Activated CD4-positive, alpha-beta T cell treated with anti-CD3 and anti-CD28 coated beads, Interleukin-2, amount 50 U/mL, for 16 hours (primary cell): ENCODE results near the gene BORCS6.
A peak's percentile ranks its signal among the peaks of the same experiment; 100 is the strongest.
"Not testable (repeated sequence)": the region's sequence is repeated elsewhere in the genome, so short reads cannot be mapped to it uniquely, and the experiment has no call there.

Experiments
- DNase-seq: peaks from one replicate; pipeline ENCODE4 v3.0.0-alpha.2; 2020

The BORCS6 gene

DNA sequence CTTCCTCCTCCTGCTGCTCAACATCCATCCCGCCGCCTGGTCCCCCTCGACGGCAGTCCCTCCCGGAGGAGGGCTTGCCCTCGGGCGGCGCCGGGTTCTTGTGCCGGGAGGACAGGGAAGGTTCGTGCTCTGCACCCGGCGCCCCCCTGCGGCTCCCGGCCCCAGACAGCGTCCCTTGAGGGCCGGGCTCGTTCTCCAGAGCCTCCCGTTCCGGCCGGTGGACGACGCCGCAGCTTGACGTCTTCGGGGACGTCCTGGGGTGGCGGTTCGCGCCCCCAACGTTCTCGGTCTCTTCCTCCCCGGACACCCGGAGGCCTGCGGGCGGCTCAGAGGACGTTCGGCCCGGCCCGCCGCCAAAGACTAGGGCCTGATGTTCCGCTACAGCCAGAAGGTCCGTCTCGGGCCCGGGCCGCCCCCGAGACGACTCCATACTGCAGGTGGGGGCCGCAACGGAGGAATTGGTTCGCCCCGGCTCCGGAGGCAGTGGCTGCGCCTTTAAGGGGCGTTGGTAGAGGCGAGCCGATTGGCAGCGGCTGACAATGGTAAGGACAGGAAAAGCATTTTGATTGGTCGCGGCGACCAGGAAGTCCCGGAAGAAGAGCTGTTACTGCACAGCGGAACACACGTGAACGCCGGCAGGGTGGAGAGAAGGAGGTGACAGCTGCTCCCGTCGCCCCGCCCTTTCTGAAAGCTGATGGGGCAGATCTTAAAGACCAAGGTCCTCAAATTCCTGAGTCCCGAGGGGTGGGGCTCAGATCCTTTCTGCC is at the start of gene BORCS6:
Gene BORCS6 (minus strand): TSS at position 470 of the 767 bp plus-strand sequence. CDS start 40 bp downstream, at position 430.
- peak; percentile 99 for DNase-seq

DNA sequence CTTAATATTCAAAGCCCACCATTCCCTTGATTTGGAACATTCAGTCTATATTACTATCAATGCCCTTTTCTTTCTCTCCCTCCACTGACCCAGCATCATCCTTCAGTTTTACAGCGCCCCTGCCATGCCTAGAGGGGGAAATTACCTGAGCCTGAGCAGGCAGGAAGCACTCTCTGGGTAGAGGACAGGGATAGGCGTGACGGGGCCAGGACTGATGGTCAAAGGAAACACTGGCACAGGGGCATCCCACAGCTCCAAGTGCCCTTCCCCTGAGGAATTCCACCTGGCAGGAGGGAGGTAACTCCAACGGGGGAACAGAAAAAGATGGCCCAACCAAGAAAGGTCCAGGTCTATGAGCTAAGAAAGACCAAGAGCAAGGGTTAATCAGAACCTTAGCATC is 47.9 kb upstream of the BORCS6 start:
- DNase-seq = no peak

DNA sequence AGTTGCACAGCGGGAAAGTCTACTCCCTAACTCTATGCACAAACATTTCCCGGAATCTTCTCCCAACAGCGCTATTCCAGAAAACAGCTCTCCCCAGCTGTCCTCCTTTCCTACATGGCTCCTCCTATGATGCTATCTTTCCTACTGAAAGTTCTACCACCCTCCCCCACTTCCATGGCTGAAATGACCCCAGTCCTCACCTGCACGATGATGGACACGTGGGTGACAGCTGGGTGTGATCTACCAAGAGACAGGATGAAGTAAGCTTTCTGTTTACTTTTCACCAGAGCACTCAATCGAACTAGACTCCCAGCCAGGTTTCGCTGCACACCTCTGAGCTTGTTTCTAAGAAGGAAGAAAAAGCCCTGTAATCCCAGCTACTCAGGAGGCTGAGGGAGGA is 47.2 kb upstream of the BORCS6 start:
- DNase-seq = no peak

DNA sequence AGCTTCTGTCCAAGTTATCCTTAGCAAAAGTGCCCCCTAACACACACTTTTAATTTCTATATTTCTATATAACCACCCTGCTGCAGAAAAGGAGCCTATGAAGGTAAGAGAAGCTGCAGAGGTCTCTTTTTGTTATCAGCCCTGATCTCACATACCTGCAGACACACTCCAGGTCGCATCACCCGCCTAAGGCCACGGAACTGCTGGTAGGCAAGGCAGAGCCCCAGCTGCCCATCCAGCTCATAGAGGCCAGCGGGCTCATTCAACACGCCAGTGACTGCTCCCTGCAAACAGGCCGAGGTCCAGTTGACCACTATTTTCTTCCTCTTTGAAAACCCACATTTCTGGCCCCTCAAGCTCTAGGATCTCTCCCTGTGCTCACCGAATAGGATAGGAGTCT is 45.7 kb upstream of the BORCS6 start:
- DNase-seq = no peak

DNA sequence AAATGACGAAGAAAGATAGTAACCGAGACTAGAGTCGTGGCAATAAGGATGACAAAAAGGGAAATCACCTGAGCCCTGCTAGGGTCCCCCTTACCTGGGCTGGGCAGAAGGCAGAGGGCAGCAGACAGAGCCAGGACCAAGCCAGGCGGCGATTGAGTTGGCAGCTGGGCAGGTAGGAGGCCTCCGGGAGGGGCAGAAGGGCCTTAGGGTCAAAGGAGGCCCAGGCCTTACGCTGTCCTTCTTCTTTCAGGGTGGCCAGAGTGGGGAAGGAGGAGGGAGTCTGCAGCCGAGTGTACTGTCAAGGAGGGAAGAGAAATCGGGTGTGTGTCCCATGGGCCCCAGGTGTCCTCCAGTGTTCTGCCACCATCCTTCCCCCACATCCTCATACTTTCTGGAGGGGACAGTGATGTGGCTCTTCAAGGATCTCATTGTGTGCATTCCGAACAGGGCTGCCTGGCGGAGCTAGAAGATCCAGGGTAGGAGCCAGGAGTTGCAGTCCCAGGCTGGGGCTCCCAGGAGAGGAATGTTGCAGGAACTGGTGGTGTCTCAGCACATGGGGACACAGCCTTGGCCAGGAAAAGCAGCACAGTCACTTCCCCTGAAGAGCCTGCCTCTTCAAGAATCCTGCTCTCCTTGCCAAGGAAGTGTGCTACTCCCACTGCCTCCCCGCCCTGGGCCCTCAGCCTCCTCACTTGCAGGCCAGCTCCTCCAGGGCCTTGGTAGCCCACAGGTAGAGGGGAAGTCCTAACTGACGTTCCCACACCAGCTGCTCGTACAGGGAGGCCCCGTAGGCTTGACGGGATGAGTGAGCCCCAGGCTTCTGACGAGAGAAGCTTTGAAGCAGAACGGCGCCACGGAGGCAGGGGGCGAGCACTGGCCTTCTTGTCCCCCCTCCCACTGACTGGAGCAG is 44.6 kb upstream of the BORCS6 start:
- DNase-seq = no peak

DNA sequence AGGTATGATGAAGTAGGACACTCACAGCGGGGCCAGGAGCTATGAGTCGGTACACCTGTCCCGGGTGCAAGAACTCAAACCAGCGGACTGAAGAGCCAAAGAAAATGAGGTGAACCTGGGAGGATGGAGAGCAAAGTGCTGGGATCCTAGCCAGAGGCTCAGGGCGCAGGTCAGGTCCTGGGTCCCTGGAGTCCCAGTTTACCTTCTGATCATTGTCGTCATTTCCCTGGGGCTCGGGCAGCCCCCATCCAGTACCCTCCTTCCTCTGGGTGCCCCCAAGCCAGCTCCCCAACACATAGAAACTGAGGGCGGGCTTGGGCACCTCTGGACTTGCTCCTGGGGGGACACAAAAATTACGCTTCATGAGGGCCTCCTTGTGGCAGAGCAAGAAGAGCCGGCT is 41.7 kb upstream of the BORCS6 start:
- DNase-seq = no peak

DNA sequence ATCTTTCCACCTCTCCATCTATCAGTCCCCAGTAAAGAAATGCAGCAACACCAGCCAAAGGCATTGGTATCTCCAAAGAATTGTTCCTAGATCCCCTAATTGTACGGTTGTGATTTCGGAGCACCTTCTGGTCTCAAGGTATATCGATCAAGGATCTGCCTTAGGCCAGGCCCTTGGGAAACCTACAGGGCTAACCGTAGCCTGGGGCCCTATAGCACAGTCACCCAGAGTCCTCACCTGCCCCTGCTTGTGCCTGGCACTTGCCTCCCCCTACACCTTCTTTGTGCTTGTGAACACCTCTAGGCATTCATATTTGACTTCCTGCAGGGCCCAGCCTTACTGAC is 37.2 kb upstream of the BORCS6 start:
- no peak for DNase-seq

DNA sequence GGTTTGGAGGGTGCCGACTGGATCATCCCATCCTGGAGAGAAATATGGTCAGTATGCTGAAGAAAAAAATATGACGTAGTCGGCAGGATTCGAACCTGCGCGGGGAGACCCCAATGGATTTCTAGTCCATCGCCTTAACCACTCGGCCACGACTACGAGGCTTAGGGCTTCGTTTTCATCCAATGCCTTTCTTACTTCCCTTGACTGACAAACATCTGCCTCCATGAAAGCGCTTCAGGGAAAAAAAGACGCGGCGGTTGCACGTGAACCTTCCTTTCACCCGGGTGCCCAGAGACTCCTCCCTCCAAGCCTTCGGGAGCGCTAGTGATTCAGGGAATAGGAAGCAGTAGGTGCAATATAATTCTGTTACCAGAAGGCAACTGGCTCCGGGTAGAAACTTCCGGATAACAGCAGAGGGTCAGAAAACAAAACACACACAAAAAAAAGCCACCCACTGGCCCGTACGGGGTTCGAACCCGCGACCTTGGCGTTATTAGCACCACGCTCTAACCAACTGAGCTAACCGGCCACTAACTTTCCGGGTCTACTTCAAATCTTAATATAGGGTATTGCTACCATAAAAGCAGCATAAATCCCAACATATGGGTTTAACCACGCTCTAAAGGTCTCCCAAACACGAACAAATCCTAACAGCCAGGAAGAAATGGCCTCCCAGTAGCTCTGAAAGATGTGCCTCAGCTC is 36.7 kb upstream of the BORCS6 start:
- DNase-seq = peak; percentile 84

DNA sequence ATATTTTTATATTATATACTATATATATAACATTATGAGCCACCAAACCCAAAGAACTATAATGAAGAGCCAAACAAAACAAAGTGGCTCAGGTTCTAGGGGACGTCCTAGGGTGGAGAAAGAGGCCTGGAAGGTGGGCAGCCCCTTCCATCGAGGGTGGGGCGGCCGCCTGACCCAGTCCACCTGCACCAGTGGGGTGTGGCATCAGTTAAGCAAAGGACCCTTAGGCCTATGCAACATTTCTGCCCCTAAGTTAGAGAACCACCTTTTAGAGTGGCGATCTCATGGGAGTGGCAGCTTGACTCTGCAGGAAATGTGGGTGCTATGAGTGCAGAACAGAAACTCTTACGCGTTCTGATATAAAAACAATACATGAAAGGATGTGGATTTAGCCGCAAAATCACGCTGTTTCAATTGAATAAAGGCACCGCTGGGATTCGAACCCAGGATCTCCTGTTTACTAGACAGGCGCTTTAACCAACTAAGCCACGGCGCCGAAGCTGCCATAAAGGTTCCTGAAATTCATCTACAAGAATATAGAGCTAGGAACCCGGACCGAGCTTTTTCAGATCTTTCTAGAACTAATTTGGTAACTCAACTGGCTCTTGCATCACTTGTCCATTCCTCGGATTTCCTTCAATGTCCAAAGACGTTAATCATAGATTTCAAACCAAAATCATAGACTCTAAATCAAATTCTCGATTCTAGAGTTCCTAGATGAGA is 36.0 kb upstream of the BORCS6 start:
- peak; percentile 92 for DNase-seq

DNA sequence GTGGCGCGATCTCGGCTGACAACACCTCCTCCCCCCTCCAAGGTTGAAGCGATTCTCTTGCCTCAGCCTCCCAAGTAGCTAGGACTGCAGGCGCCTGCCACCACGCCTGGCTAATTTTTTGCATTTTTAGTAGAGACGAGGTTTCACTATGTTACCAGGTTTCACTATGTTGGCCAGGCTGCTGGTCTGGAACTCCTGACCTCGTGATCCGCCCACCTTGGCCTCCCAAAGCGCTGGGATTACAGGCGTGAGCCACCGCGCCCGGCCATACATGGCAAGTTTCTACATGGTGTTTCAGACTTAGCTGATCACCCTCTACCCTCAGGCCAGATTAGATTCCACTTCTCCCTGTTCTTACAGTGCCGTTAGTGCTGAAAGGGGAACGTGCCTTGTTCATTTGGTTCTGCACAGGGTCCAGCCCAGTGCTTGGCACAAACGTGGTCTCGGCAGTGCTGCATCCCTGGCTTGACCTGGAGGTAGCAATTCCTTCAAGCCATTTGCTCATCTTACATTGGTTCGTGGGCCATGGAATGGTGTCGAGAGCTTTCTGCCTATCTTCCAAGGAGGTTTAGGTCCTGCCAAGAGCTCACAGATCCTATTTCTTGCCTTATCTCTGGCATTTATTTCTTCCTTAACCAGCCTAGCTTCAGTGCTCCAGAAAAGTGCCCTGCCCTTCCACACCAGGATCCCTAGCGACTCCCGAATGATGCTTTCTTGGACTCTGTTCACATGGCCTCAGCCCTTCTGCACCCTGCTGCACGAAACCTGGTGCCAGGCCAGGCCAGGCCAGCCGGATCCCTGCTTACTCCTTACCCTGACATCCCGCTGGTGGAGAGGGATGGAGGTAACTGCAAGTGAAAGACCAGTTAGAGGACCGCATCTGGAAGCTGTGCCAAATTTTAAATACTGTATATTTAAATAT is 35.2 kb upstream of the BORCS6 start:
- DNase-seq = no peak

DNA sequence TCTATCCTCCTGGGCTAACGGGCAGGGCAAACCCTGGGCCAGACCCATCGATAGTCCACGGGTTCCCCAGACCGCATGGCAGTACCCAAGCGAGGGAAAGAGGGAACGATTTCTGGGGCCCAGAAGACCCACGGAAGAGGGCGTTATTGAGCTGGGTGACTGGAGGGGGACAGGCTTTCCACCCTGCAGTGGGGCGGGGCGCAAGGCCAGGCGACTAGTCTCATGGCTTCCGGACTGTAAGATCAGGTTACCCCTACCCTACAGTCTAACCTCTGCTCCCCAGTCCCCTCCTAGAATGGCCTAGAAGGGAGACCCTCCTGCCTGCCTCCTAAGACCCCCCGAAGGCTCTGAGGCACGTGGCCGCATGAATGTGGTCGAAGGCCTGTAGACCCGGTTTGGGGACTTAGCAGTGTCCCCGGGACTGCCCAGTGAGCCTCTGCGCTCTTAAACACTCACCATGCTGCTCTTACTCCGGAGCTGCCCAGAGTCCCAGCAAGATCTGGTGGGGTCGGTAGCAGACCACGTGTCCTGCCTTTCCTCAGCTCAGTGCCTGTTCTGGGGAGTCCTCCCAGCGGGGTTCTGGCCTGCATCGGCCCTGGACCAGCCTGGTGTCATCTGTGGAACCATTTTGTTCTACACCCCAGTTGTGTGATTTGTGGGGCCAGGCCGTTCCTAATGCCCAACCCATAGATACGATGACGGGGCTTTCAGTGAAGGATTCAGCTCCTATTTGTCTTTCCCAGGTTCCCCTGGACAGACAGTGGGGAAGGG is 33.6 kb upstream of the BORCS6 start:
- peak; percentile 67 for DNase-seq

DNA sequence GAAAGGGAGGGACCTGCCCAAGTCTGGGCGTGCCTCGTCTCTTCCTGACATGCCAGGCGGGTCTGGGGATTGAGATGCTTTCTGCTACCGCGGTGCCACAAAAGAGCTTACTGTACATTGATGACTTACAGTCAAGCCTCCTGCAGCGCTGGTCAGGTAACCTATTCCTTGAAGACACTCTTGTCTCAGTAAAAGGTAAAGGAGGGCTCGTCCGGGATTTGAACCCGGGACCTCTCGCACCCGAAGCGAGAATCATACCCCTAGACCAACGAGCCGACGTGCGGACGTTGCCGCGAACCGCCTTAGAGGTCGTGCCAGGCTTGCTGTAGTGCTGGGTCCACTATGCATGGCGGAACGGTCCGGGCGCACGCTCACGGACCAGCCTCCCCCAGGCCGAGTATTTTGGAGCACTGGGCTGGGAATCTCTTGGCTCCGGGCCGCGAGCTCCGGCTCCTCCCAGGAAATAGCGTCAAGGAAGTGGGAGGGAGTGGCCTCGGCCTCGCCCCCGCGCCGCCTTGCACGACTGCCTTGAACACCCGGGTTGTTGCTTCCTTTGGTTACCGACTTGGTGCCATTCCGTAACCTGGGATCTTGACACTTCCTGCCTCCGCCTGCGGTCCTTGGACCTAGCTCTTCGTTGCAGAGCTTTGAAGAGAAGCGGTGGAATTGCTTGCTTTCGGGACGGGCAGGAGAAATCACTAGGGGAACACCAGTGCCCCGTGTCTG is 32.8 kb upstream of the BORCS6 start:
- peak; percentile 93 for DNase-seq

DNA sequence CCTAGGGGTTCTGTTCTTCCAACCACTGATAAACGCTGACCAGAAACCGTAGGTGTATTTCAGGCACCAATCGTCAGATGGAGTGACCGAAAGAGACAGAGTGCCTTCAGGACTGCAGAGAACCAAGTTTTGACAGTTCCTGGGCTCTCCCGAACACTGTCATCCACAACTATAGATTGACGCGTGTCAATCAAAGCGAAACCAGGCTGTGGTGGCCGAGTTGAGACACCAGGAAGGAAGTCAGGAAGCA is 32.3 kb upstream of the BORCS6 start:
- no peak for DNase-seq

DNA sequence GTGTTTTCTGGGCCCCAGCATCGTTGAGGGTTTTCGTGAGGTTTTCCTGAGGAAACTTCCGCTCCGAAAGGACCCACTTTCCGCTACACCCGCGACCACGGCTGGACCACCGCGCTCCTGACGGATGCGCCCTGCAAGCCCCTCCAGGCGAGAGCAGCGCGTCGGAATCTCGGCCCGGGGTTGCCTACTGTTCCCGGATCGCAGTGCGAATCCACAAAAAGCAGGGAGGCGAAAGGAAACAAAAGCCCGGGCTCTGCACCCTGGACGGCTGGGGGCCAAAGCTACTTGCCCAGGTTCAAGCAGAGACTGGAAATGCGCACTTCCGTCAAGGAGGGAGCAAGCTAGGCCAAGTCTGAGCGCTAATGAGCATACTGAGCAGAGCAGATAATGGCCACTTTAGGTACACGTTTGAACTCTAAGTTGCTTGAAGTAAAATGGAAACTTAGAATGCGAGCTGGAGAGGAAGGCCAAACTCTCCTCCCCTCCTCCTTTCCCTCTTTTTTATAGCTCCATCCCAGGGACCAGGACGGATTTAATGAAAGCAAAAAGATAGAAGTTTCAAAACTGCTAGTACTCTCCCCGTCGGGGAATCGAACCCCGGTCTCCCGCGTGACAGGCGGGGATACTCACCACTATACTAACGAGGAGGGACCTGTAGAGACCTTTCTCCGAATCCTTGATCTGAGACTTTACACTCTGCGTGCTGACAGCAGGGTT is 31.8 kb upstream of the BORCS6 start:
- DNase-seq = peak; percentile 90

DNA sequence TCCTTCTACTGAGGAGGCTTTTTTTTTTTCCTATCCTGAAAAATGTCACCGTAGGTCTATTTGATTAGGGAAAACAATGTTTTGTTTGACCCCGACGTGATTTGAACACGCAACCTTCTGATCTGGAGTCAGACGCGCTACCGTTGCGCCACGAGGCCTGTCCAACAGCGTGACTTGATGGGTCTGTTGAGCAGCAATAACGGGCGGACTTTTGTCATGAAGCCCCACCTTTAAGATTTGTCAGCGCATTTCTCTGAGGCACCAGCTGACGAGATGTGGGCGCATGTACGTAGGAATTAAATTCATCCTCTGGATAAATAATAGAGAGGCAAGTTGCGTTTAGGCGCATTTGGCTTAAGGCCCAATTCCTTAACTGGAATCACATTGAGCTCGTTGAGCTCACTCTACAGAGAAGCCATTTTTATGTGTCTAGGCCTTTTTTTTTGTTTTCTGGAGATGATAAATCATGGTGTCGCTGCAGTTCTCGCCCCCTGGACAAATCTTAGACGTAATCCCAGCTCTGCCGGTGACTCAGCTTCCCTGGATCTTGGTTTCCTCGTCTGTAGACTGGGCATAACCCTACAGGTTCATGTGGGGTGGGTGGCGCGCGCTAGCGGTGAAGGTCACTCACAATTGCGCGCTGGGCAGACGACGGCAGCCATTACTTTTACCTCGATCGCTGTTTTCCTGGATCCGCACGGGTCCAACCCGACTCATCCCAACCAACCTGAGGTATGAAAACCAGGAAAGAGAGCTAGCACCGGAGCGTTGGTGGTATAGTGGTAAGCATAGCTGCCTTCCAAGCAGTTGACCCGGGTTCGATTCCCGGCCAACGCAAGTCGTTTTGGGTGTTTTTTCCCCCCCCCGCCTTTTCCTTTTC is 31.0 kb upstream of the BORCS6 start:
- peak; percentile 95 for DNase-seq

DNA sequence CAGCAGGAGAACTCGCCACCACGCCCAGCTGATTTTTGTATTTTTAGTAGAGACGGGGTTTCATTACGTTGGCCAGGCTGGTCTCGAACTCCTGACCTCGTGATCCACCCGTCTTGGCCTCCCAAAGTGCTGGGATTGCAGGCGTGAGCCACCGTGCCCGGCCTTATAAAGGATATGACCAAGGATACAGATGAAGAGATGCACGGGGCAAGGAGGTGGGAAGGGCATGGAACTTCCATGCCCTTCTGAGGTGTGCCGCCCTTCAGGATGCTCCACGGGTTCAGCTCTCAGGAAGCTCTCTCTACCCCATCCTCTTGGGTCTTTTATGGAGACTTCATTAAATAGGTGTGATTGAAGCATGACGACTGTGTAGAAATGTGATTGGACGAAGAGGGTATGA is 24.0 kb upstream of the BORCS6 start:
- DNase-seq = not testable (repeated sequence)

DNA sequence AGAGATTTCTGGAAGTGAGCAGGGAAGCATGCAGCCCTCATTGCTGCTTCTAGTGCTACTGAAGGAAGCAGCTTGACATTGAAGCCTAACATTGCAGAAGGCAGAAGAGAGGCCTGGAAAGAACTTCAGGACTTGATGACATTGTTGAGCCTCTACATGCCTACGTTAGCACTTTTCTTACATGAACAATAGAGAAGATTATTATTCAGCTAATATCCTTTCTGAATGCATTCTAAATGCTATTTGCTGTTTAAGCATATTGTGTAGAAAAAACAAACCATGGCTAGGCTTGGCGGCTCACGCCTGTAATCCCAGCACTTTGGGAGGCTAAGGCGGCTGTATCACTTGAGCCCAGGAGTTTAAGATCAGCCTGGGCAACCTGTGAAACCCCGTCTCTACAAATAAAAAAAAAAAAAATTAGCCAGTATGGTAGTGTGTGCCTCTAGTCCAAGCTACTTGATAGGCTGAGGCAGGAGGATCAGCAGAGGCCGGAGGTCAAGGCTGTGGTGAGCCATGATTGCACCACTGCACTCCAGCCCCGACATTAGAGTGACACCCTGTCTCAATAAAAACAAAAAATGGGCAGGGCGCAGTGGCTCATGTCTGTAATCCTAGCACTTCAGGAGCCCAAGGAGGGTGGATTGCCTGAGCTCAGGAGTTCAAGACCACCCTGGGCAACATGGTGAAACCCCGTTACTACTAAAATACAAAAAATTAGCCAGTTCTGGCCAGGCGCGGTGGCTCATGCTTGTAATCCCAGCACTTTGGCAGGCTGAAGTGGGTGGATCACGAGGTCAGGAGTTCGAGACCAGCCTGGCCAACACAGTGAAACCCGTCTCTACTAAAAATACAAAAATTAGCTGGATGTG is 22.6 kb upstream of the BORCS6 start:
- no peak for DNase-seq
